AG10803 (cell line): ENCODE results near the gene SEMA6B.

ENCODE experiments used
- DNase-seq: peaks from one replicate; pipeline ENCODE4 v3.0.0; 2010; ENCODE audit warnings: low read depth
- H3K4me3 ChIP-seq: 2 replicates; pipeline ENCODE4 v1.5.1; 2011; ENCODE audit warnings: mild to moderate bottlenecking, low read length, control low read depth
- TF ChIP-seq, protein P1 (sequence below): conservative IDR thresholded peaks from 2 replicates; pipeline ENCODE4 v1.5.1; 2011; ENCODE audit warnings: mild to moderate bottlenecking, low read length, control low read depth, inconsistent platforms

SEMA6B gene

DNA sequence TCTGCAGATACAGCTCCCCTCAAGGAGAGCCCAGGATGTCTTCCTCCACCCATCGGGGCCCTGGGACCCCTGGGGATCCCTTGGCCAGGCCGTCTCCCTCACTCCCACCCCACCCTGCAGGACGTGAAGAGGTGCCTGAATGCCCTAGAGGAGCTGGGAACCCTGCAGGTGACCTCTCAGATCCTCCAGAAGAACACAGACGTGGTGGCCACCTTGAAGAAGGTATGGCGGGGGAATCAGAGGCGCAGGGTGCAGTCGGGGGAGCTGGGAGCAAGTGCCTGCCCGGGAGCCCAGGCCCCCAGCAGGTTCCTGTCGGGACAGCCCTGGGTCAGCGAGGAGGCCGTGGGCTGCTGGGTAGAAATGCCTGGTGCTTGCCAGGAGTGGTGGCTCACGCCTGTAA is 60.8 kb downstream of the SEMA6B start:
- DNase-seq, result no peak
- H3K4me3 ChIP-seq, result no peak overlapping the region
- TF ChIP-seq, protein P1, sequence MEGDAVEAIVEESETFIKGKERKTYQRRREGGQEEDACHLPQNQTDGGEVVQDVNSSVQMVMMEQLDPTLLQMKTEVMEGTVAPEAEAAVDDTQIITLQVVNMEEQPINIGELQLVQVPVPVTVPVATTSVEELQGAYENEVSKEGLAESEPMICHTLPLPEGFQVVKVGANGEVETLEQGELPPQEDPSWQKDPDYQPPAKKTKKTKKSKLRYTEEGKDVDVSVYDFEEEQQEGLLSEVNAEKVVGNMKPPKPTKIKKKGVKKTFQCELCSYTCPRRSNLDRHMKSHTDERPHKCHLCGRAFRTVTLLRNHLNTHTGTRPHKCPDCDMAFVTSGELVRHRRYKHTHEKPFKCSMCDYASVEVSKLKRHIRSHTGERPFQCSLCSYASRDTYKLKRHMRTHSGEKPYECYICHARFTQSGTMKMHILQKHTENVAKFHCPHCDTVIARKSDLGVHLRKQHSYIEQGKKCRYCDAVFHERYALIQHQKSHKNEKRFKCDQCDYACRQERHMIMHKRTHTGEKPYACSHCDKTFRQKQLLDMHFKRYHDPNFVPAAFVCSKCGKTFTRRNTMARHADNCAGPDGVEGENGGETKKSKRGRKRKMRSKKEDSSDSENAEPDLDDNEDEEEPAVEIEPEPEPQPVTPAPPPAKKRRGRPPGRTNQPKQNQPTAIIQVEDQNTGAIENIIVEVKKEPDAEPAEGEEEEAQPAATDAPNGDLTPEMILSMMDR, result no peak

DNA sequence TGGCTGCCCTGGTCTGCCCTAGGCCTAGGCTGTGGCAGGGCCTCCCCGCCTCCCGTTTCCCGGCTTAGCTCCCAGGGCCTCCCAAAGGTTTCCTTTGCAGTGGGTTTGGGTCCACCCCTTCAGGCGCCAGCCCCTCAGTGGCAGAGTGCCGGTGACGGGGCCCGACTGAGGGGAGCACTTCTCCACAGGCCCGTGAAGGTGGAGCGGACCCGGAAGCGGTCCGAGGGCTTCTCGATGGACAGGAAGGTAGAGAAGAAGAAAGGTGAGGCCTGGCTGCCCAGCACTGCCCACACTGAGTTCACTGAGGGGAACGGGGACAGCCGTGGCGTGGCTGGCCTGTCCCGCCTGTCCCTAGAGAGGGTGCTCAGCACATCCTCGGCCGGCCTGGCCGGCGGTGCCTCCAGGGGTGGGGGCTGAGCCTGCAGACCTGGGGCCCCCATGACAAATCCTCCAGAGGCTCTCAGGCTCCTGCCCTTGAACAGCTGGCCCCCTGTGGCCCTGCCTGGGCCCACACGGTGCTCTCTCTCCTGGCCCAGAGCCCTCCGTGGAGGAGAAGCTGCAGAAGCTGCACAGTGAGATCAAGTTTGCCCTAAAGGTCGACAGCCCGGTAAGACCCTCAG is 61.6 kb downstream of the SEMA6B start:
- no peak for DNase-seq
- TF ChIP-seq, protein P1, result no peak
- H3K4me3 ChIP-seq, result no peak overlapping the region

DNA sequence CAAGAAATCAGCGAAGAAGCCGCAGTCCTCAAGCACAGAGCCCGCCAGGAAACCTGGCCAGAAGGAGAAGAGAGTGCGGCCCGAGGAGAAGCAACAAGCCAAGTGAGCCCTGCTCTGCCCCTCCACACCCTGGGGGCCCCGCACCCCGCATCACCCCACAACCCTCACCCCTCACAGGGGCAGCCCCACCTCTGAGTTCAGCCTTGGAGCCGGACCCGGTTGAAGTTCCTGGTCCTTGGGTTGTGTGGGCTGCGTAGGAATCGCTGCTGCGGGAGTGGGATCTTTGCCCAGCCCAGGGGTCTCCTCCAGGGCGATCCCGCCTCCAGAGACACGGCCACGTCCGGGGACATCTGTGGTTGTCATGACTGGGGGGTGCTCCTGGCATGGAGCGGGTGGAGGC is 63.2 kb downstream of the SEMA6B start:
- no peak overlapping the region for H3K4me3 ChIP-seq
- TF ChIP-seq, protein P1, result no peak
- DNase-seq, result no peak

DNA sequence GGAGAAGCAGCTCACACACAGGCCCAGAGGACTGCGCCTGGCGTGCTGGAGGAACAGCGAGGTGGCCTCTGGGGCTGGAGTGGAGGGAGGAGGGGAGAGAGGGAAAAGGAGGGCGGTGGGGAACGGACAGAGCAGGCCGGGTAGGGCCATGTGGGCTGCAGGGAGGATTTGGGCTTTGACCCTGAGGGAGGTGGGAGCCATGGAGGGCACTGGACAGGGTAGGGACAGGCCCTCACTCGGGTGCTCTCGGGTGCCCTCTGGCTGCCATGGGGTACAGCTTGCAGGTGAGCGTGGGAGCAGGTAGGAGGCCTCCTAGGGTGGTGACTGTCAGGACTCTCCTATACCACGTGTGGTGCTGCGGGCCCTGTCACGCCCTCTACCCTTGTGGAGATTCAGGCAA is 64.0 kb downstream of the SEMA6B start:
- no peak overlapping the region for H3K4me3 ChIP-seq
- DNase-seq, result no peak
- TF ChIP-seq, protein P1, result no peak

DNA sequence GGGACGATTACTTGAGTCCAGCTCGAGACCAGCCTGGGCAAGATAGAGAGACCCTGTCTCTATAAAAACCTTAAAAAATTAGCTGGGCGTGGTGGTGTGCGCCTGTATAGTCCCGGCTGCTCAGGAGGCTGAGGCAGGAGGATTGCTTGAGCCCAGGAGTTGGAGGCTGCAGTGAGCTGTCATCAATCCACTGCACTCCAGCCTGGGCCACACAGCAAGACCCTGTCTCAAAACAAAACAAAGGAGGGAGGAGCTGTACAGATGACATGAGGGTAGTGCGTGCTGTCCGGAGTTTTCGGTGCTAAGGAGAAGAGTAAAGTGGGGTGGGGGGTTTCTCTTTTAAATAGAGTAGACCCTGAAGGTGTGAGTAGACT is 64.8 kb downstream of the SEMA6B start:
- H3K4me3 ChIP-seq, result no peak overlapping the region
- DNase-seq, result no peak
- TF ChIP-seq, protein P1, result no peak

DNA sequence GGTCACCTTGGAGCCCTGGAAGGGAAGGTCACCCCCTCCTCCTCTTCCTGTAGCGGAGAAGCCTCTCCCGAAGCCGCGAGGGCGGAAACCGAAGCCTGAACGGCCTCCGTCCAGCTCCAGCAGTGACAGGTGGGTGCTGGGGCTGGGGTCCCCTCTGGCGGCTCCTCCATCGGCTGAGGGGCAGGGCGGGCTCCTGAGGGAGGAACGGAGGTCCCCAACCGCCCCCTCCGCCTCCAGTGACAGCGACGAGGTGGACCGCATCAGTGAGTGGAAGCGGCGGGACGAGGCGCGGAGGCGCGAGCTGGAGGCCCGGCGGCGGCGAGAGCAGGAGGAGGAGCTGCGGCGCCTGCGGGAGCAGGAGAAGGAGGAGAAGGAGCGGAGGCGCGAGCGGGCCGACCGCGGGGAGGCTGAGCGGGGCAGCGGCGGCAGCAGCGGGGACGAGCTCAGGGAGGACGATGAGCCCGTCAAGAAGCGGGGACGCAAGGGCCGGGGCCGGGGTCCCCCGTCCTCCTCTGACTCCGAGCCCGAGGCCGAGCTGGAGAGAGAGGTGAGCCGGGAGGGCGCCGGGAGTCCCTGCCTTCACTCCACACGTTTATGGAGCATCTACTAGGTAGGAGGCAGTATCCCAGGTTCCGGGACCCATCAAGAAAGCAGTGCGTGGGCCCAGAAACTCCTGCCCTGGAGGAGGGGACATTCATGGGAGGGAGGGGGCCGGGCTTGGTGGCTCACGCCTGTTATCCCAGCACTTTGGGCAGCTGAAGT is 65.4 kb downstream of the SEMA6B start:
- no peak overlapping the region for H3K4me3 ChIP-seq
- TF ChIP-seq, protein P1, result no peak
- no peak for DNase-seq
